ENCODE results near the gene C2orf78. TPM values are rescaled to one million over a fixed set of nuclear protein-coding genes. Genes with fewer than 3 reads are reported as not detected.

Gene C2orf78
- total and polyA plus RNA-seq, 9 of the 15 experiments (the other 6 are each of a cell fraction or from before 2014, with no cell fraction given) = 0.04 to 0.28 (median 0.20) TPM

DNA sequence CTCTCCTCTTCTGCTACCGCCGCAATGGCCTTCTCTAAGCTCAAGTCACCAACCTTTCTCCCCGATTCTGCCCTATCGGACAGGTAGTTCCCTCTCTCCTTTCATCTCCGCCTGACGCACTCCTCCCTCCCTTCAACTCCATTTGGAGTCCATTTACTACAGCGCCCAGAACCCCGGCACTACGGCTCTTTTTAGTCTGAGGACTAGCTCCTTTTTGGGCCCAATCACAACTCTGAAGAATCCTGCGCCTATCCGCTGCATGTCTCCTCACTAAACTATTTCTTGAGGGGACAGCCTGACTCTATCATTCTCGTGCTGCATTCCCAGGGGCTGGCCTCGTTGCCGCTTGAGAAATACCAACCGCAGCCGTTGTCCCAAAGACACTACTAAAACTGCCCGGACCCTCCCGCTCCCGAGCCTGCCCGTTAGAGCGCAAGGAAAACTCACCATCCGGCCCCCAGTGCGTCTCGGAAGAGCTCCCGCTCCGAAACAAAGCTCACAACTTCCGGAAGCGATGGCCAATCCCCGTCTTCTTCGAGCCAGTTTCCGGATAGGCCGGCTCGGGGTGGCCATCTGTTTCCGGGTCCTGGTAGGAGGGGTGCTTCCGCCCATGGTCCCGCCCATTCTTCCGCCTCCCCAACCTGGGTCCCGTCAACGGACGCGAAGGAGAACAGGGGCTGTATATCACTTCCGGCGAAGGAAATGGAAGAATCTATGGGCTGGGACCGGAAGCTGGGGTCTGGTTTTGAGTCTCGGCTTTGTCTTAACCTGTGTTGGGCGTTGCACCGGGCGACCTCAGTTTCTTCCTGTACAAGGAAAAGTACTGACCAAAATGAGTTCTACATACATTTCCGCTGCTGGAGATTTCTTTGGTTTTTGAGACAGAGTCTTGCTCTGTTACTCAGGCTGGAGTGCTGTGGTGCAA, 46.9 kb upstream of the C2orf78 start, which contains the start of gene TPRKB (continued):
- TF ChIP-seq, protein P1, sequence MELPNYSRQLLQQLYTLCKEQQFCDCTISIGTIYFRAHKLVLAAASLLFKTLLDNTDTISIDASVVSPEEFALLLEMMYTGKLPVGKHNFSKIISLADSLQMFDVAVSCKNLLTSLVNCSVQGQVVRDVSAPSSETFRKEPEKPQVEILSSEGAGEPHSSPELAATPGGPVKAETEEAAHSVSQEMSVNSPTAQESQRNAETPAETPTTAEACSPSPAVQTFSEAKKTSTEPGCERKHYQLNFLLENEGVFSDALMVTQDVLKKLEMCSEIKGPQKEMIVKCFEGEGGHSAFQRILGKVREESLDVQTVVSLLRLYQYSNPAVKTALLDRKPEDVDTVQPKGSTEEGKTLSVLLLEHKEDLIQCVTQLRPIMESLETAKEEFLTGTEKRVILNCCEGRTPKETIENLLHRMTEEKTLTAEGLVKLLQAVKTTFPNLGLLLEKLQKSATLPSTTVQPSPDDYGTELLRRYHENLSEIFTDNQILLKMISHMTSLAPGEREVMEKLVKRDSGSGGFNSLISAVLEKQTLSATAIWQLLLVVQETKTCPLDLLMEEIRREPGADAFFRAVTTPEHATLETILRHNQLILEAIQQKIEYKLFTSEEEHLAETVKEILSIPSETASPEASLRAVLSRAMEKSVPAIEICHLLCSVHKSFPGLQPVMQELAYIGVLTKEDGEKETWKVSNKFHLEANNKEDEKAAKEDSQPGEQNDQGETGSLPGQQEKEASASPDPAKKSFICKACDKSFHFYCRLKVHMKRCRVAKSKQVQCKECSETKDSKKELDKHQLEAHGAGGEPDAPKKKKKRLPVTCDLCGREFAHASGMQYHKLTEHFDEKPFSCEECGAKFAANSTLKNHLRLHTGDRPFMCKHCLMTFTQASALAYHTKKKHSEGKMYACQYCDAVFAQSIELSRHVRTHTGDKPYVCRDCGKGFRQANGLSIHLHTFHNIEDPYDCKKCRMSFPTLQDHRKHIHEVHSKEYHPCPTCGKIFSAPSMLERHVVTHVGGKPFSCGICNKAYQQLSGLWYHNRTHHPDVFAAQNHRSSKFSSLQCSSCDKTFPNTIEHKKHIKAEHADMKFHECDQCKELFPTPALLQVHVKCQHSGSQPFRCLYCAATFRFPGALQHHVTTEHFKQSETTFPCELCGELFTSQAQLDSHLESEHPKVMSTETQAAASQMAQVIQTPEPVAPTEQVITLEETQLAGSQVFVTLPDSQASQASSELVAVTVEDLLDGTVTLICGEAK (IDR thresholded peaks at IDR 0.05) = peak; percentile 99
- TF ChIP-seq, protein P1 (CRISPR knock-in tag; IDR thresholded peaks at IDR 0.05) = no peak
- TF ChIP-seq, protein P2, sequence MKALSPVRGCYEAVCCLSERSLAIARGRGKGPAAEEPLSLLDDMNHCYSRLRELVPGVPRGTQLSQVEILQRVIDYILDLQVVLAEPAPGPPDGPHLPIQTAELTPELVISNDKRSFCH (CRISPR knock-in tag; IDR thresholded peaks at IDR 0.05) = no peak
- TF ChIP-seq, protein P2 (tag; IDR thresholded peaks at IDR 0.05) = no peak
- TF ChIP-seq, protein P3, sequence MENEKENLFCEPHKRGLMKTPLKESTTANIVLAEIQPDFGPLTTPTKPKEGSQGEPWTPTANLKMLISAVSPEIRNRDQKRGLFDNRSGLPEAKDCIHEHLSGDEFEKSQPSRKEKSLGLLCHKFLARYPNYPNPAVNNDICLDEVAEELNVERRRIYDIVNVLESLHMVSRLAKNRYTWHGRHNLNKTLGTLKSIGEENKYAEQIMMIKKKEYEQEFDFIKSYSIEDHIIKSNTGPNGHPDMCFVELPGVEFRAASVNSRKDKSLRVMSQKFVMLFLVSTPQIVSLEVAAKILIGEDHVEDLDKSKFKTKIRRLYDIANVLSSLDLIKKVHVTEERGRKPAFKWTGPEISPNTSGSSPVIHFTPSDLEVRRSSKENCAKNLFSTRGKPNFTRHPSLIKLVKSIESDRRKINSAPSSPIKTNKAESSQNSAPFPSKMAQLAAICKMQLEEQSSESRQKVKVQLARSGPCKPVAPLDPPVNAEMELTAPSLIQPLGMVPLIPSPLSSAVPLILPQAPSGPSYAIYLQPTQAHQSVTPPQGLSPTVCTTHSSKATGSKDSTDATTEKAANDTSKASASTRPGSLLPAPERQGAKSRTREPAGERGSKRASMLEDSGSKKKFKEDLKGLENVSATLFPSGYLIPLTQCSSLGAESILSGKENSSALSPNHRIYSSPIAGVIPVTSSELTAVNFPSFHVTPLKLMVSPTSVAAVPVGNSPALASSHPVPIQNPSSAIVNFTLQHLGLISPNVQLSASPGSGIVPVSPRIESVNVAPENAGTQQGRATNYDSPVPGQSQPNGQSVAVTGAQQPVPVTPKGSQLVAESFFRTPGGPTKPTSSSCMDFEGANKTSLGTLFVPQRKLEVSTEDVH (IDR thresholded peaks at IDR 0.05; ENCODE audit: low read depth, partially characterized antibody) = peak; percentile 96
- TF ChIP-seq GATAD2B (IDR thresholded peaks at IDR 0.05; ENCODE audit: borderline replicate concordance) = peak; percentile 86
- peak; percentile 67; the same call in 1 of the 2 replicates for TF ChIP-seq ZZZ3 (IDR thresholded peaks at IDR 0.05)
- peak; percentile 26; the same call in 1 of the 2 replicates for TF ChIP-seq SMARCC2 (IDR thresholded peaks at IDR 0.05; ENCODE audit: low read depth)
- TF ChIP-seq, protein P4, sequence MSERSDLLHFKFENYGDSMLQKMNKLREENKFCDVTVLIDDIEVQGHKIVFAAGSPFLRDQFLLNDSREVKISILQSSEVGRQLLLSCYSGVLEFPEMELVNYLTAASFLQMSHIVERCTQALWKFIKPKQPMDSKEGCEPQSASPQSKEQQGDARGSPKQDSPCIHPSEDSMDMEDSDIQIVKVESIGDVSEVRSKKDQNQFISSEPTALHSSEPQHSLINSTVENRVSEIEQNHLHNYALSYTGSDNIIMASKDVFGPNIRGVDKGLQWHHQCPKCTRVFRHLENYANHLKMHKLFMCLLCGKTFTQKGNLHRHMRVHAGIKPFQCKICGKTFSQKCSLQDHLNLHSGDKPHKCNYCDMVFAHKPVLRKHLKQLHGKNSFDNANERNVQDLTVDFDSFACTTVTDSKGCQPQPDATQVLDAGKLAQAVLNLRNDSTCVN (CRISPR knock-in tag; IDR thresholded peaks at IDR 0.05) = no peak
- TF ChIP-seq ZNF134 (CRISPR knock-in tag; conservative IDR thresholded peaks at IDR 0.05) = peak; percentile 61; the same call in 1 of the 2 replicates
- no peak for TF ChIP-seq SRSF9 (IDR thresholded peaks at IDR 0.05; ENCODE audit: borderline replicate concordance, low read depth, low read length)
- peak; percentile 99 for TF ChIP-seq EHMT2 (IDR thresholded peaks at IDR 0.05)
- no peak for TF ChIP-seq HNRNPK (IDR thresholded peaks at IDR 0.05; ENCODE audit: low read depth, low read length, poor library complexity, severe bottlenecking)
